DMS53 treated with DMSO at 0.1 percent for 48 hours (cell line): Measurements from ENCODE around the gene CD226.

ENCODE experiments used
- DNase-seq: peaks from one replicate; lab custom pipeline; 2025; ENCODE audit not compliant: unreplicated experiment; lab: John Stamatoyannopoulos, UW

Gene CD226

DNA sequence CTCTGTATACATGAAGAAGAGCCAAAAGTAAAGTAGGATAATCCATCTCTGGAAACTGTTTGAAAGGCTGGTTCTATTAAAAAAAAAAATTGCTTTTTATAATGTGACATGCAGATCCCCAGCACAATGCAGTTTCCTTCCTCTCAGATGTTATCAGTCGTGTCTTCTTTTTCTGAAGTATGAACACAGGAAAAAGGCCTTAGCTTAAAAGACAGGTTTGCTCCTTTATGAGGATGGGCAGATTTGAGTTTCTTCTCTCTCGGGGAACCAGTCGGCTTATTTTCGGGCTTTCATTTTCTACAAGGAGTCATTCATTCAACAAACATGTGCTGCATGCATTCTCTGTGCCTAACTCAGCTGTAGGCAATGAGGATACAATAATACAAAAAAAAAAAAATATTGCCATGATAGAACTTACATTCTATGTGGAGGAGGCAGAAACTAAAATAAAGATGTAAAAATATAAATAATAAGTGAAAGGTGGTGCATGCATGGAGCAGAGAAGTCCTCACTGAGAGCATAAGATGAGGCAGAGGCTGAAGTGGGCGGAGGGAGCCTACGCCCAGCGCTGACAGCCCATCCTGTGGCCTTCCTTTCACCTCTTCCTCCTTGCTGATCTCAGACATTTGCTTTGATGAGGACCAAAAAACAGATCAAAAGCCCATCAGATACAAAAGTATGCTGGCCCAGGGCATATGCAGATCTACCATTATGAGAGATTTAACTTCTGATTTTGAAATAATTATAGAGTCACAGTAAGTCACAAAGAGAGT, at the start of gene CD226:
CD226 (minus strand) TSS at position 513 of the 773 bp plus-strand sequence; CDS start at position 46, 467 bp downstream.
- no peak for DNase-seq

DNA sequence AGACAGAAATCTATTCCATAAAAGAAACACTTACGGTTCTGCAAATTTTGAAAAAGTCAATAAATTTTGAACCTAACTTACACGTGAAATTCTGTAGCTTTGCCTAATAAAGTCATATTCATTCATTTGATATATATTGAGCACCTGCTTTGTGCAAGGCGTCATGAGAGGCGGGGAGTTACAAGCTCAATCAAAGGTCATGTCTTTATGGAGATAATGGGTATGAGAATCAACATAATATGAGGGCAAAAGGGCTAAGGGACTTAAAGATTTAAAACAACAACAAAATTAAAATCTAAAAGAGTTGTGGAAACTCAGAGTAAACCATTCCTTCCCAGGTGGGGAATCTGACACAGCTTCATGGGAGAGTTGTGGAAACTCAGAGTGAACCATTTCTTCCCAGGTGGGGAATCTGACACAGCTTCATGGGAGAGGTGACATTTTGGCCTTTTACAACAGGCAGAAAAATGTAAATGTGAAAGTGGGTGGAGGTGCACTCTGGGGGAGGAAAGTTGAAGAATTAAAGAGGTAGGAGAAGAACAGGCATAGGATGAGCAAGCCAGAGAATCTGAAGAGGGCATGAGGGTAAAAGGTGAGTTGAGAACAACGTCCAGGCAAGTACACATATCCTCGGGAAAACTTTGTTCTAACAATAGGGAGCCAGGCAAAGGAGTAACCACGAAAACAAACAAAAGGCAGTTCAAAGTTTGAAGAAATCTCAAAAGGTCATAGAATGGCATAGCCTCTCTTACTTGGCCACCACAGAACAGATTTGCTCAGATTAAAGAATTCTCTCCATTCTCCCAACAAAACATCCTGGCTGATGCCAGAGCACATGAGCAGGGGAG, 49.5 kb upstream of the CD226 start:
- no peak for DNase-seq

DNA sequence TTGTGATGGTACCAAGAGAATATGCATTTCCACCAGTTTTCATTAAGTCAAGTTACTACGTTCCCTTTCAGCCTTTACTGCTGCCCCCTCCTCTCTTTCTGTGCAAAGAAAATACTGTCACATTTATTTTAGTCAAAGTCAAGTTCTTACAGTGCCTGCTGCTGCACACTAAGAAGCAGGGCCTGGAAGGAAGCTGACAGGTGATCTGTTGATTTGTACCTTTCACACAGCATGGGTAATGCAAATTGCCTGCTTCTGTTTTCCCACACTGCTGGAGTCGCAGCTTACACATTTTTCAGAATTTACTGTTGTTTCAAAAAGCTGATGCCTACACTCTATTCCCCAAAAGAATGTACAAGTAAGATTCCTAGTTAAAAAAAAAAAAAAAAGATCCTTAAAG, 48.7 kb upstream of the CD226 start:
- DNase-seq, result no peak

DNA sequence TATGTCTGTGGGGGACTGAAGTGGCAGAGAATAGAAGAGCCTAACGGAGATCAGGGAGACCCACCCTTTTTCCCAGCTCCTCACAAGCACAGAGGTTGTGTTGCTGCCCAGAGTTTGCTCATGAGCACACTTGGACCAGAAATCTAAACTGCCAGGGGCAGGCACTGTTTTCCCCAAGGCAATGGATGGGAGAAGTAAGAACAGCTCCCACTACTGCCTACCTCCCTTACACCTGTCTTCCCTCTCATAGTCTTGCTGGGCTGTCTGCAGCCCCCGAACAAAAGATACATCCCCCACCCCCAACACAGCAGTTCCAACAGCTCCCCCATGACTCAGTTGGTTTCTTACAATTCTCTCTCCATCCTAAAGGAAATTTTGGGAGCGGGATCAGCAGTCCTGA, 48.1 kb upstream of the CD226 start:
- no peak for DNase-seq

DNA sequence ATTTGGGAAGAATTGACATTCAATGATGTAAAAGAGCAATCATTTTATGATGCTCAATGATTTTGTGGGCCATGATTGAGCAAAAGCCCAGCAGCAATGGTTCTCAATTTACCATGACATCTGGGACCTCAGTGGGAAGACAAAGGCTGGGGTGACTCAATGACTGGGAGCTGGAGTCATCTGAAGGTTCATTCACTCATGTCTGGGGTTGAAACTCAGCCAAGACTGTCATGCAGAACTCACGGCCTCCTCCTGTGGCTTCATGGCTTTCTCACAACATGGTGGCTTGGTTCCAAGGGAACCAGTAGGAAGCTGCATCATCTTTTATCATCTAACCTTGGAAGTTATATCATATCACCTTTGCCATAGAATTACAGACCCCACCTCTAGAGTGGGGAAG, 45.1 kb upstream of the CD226 start:
- DNase-seq, result no peak

DNA sequence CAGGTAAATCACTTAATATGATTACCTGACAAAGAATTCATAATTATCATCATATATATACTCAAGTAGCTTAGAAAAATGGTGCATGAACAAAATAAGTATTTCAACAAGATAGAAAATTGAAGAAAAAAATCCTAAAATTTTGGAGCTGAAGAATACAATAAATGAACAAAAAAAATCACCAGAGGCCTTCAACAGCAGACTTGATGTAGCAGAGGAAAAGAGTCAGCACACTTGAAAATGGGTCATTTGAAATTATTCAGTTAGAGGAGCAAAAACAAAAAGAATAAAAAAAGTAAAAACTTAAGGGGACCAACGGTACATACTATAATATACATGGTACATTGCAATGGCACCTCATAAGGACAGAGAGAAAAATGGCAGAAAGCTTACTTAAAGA, 40.2 kb upstream of the CD226 start:
- no peak for DNase-seq

DNA sequence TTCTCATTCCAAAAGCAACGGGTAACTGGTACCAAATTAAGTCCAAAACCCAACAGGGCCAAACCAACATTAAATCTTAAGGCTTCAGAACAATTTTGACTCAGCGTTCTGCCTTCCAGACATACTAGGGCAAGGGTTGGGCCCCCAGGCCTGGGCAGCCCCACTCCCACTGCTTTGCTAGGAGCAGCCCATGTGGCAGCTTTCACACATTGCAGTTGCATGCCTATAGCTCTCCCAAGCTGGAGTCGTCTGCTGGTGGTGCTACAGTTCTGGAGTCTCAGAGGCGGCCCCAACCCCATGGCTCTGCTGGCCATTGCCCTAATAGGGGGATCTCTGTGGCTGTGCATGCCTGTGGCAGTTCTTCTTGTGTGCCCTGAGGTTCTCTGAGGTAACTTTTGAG, 37.6 kb upstream of the CD226 start:
- no peak for DNase-seq

DNA sequence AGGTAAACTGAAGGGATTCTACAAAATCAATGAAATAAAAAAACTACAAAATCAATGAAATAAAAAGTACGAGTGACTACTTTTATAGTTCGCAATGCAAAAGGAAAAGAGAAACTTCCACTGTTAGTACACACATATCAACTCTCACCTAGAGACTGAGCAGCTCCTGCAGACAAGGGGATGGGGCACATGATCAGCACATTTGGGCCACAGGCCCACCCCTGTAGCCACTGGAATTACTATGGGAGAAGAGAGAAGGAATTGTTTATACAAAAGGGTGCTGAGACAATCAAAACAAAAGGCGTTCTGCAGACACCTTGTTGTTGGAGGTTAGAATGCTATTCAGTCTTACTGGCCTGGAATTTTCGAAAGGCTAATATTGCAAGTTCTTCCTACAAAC, 34.7 kb upstream of the CD226 start:
- no peak for DNase-seq

GRCh38 chr18:69981948-69982347, 34.3 kb upstream of the CD226 start:
- no peak for DNase-seq

DNA sequence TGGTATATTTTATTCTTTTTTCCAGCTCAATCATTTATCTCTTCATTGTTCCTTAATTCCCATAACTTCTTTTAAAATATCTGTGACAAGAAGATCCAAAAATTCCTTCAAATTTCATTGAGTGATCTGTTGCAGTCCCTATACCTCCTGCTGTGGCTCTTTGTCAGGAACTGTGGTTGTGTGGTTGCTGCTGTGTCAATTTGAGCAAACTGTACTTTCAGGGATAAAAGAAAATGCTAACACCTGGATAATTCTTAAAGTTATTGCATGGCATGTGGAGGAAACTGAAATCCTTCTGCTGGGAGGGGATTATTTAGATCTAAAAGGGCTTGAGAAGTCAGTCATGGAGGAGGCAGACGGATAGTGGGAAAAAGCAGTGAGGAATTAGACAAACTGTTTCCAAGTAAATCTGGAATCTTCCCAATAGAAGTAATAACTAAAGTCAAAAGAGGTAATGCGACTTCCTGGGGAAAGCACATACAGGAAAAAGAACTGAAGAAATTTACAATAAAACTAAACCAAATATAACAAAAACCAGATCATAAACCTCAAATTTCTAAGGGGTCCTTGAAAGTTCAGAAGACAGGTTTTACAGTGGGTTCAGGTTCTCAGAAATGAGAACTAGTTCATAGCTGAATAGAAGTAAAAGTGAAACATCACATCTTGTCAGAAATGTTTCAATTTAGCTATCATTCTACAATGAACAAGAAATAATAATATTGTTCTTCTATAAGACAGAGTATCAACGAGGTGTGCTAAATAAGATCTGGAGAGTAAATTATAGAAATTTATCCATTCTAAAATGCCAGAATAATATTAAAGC, 33.5 kb upstream of the CD226 start:
- DNase-seq, result no peak

DNA sequence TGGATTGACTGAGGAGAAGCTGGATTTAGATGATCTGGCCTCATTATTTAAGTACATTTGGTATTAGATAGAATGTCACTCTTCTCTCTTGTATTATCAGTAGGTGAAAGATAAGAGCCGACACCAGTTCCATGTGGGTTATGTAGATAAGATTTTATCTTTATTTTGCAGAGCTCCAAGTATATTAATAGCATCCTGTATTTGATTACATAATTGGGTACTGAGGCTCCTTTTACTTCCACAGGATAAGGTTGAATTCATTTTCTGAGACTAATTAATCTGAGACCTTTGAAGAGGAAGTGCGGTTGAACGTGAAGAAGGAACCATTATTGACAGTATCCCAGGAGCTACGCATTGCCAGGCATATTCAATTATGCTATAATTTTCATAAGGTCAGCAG, 32.8 kb upstream of the CD226 start:
- DNase-seq, result no peak

- no peak for DNase-seq
Observed at GRCh38 chr18:69978732-69979715, 31.4 kb upstream of the CD226 start.

GRCh38 chr18:69975294-69975693, 27.6 kb upstream of the CD226 start:
- DNase-seq, result peak; percentile 16

DNA sequence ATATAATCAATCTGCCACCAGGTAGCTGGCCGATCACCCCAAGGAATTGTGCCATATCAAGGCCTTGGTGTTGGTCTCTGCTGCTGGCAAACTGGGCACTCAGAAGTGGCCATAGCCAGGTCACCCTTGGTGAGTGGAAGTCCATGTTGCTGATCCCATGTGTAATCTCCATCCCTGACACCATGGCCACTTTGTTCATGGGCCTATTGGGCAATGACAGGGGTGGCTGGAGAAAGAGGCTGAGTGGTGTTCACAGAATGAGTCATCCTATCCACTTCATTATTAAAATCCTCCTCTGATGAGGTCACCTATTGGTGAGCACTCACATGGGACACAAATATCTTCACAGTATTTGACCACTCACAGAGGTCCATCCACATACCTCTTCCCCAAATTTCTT, 26.7 kb upstream of the CD226 start:
- peak; percentile 10 for DNase-seq

GRCh38 chr18:69969491-69969890, 21.8 kb upstream of the CD226 start:
- no peak for DNase-seq

DNA sequence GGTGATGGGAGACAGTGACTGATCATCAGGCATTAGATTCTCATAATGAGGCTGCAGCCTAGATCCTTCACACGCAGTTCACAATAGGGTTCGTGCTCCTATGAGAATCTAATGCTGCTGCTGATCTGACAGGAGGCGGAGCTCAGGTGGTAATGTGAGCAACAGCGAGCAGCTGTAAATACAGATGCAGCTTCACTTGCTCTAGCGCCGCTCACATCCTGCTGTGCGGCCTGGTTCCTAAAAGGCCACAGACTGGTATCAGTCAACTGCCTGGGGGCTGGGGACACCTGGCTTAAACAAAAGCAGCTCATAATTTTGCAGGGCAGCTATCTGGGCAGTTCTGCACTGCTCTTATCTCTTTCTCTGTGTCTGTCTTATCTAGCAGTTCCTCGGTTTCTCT, 20.4 kb upstream of the CD226 start:
- no peak for DNase-seq

DNA sequence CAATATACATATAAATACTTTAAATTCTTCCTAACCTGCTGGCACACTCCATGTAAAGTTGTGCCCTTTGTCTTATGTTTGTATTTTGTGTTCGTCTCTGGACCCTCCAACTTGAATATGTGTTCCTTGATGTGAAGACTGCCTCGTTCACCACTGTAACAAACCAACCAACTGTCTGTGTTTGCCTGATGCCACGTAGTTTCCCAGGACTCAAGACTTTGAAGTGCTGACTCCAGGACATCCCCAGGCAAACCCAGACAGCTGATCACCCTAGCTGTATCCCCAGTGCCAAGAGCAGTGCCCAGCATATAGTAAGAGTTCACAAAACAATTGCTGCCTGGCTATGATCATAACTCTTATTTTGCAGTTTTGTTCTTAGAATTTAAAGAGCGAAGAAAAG, 15.5 kb upstream of the CD226 start:
- DNase-seq, result no peak

DNA sequence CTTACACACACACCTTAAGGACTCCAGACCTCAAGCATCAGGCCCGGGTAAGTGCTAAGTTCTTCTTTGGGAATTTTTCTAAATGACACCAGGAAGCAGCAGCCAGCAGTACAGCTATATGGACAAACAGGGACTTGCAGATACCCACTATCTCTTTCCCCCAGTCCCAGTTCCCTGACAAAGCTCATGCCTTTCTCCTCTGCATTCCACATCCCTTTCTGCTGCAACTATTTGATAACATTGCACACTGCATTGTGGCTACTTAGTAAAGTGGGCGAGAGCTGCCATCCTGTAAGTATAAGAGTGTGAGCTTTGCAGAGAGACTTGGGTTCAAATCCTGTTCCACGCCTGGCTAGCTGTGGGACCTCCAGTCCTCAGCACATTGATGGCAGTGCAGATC, 14.0 kb upstream of the CD226 start:
- no peak for DNase-seq

GRCh38 chr18:69958422-69958821, 10.7 kb upstream of the CD226 start:
- no peak for DNase-seq

DNA sequence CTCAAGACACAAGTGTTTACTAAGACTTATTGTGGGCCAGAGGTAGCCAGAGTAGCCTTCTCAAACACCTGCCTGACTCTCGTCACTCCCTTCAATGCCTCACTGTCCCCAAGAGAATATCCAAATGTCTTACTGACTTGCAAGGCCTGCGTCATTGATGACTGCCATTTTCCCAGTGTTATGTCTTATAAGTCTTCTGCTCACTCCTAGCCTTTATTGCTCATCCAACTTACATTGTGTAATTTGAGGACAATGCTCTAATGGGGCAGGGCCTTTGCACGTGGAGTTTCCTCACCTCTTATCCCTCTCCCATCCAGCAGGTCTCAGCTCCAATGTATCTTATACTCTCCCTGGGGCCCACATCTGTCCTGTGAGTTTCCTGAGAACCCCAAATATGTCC, 10.1 kb upstream of the CD226 start:
- no peak for DNase-seq
